Skeletal muscle cell (primary cell): ENCODE results near the gene C10orf90.

Source experiments
- DNase-seq: peaks from one replicate; pipeline ENCODE4 v3.0.0-alpha.2; 2010; ENCODE audit warnings: low read depth
- H3K4me3 ChIP-seq: 2 replicates; pipeline ENCODE4 v1.5.1; 2011; ENCODE audit warnings: low read depth, mild to moderate bottlenecking, control low read depth, low read length, moderate library complexity

The C10orf90 gene

GRCh38 chr10:126491476-126491875 lies 179.0 kb downstream of the C10orf90 start:
- no peak overlapping the region for H3K4me3 ChIP-seq
- no peak for DNase-seq

GRCh38 chr10:126481181-126481580 lies 189.3 kb downstream of the C10orf90 start:
- DNase-seq, result no peak

DNA sequence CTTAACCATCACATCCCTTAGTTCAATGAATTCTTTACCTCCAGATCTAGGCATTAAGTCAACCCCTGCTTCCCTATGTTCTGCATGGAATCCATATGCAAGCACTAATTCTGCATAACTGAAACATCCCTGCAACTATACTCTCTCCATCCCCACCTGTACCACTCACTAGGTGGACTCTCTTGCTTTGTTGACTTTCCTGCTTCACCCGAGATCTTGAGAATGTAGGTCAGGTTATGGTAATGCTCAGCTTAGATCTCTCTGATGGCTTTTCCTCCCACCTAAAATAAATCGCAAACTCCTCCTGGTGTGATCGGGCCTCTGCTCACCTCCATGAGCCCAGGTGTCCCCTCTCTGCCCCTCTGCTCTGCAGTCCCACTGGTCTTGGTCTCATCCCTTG lies 189.8 kb downstream of the C10orf90 start:
- DNase-seq, result no peak
- H3K4me3 ChIP-seq, result no peak overlapping the region

More at GRCh38 chr10:126481181-126481580, 189.3 kb downstream of the C10orf90 start:
- H3K4me3 ChIP-seq, result no peak overlapping the region

- DNase-seq, result no peak
- no peak overlapping the region for H3K4me3 ChIP-seq
Observed at GRCh38 chr10:126479280-126479895, 191.1 kb downstream of the C10orf90 start.

- no peak overlapping the region for H3K4me3 ChIP-seq
Observed at GRCh38 chr10:126478546-126478945, 191.9 kb downstream of the C10orf90 start.

DNA sequence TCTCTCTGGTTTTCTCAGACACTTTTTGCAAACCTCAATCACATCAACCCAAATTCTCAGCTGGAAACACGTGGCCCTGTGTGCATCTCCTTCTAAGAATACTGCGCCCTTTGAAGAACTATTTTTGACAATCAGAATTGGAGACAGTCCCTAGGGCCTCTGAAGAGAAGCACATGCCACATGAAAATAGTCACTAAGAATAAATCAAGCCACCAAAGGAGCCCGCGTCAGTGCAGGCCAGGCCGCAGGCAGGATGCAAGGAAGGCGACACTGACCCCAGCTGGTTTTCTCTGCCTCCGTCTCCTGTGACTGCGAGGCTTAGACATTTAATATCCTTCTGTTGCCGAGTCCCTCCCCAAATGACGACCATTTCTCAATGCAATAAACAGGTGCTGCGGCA lies 194.2 kb downstream of the C10orf90 start:
- peak; percentile 36 for DNase-seq
- no peak overlapping the region for H3K4me3 ChIP-seq

More at GRCh38 chr10:126478546-126478945, 191.9 kb downstream of the C10orf90 start:
- no peak for DNase-seq

- no peak for DNase-seq
- H3K4me3 ChIP-seq, result no peak overlapping the region
Observed at GRCh38 chr10:126475074-126475691, 195.3 kb downstream of the C10orf90 start.

DNA sequence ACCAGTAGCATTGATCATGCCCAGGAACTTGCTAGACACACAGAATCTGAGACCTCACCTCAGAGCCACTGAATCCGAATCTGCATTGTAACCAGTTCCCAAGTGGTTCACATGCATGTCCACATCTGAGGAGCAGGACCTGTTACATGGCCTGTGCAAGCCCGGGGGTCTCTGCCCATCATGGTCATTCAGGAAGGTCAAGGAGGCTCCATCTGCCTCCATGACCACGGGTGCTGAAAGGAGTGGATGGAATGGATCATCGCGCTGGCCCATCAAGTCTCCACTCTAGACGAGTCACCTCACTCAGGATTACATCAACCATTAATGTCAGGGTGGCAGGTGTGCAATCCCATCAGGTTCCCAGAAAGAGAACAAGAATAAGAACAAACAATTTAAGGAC lies 196.5 kb downstream of the C10orf90 start:
- H3K4me3 ChIP-seq, result no peak overlapping the region
- DNase-seq, result no peak

DNA sequence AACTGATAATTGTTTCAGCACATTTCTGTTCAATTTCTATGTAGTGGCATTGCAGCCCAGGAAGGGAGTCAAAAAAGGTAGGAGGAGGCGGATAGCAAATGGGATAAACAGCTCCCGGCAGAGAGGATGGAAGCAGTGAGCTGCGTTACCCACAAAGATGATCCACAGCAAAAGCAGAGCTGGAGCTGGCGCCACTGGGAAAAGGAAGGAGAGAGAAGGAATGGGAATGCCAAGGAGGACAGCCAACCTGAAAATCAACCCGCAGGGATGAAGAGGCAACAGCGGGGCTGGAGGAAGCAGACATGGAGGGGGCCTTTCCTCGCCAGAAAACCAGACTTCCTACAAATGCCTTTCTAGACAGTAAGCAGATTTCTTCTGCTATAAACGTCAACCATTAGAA lies 199.5 kb downstream of the C10orf90 start:
- DNase-seq, result no peak
- H3K4me3 ChIP-seq, result no peak overlapping the region

DNA sequence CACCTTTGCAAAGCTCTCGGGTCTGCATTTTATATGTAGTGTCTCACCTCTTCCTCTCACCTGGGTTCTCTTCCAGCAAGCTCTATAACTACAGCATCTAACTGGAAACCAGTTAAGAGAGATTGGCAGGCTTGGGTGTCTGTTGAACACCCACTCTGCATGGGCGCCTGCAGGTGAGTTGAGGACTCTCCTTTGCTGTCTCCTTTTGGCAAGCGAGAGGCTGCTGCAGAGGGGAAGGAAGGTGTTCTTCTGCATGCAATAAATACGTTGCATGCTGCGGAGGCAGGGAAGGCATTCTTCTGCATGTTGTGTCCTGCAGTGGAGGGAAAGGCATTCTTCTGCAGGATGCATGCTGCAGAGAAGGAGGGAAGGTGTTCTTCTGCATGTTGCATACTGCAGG lies 200.8 kb downstream of the C10orf90 start:
- no peak overlapping the region for H3K4me3 ChIP-seq
- DNase-seq, result no peak

GRCh38 chr10:126468876-126469643 lies 201.4 kb downstream of the C10orf90 start:
- peak; percentile 62 for DNase-seq

GRCh38 chr10:126468467-126468866 lies 202.0 kb downstream of the C10orf90 start:
- no peak for DNase-seq
- no peak overlapping the region for H3K4me3 ChIP-seq

More at GRCh38 chr10:126468876-126469643, 201.4 kb downstream of the C10orf90 start:
- H3K4me3 ChIP-seq, result no peak overlapping the region

GRCh38 chr10:126465771-126466170 lies 204.7 kb downstream of the C10orf90 start:
- no peak overlapping the region for H3K4me3 ChIP-seq
- no peak for DNase-seq

DNA sequence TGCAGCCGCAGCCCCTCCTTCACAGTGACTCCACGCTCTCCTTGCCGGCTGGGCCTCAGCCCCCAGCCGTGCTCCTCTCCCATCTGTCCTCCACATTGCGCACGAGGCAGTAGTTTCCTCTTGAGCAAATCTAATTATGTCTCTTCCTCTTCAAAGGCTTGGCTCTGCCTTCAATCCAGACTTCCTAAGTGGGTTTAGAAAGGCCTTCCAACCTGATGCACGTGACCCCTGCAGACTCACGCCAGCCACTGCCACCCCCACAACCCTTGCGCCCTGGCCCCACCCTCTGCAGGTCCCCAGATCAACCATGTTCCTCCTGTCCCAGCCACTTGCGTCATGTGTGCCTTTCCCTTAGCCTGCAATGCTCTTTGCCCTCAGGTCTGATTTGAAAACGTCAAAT lies 207.2 kb downstream of the C10orf90 start:
- DNase-seq, result no peak
- H3K4me3 ChIP-seq, result no peak overlapping the region

DNA sequence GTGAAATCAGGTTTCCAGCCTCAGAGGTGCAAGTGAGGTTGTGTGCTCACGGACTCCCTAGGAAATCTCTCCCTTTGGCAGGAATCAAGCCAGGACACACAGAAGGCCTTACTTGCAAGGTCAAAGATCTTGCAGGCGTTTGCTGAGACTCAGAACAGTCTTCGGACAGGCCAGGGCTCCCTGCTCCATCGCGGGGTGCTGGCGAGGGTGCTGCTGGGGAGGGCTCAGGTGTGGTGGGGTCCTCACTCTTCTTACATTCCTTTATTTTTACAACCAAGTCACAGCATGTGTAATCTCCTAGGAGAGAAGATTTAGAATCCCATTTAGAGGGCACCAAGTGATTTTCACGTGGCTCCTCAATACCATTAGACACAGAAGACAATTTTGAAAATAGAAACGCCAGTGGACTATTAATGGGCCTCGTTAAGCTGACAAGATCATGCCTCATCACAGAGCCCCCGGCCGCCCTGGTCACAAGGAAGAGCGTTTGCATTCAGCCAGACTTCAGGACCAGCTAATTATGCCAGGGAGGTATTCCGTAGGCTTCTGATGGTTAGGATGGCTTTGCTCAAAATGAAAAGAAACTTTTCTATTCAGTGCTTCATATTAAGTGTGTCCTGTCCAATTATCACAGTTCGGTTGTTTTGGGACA lies 209.1 kb downstream of the C10orf90 start:
- DNase-seq, result no peak
- no peak overlapping the region for H3K4me3 ChIP-seq

DNA sequence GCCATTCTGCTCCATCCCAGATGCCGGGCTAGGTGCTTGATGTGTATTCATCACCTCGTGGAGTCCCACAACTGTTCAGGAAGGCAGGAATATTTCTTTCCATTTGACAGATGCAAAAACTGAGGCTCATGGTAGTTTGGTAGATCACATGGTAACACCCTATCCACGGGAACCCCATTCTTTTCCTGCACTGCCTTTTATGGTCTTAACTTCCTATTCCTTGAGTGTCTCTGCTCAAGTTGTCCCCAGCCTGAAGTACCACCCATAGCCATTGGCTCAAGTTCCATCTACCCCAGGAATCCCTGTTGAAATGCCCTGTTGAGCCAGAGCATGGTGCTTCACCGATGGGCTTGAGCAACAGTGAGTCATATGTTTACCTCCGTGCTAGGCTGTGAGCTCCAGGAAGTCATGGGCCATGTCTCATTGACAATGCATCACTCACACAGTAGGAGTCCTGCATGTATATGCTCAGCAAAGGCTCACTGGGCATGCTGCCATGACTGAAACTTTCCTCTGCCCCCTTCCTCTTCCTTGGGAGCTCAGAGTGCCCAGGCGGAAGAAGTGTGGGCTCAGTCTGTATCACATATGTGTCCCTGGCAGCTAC lies 210.5 kb downstream of the C10orf90 start:
- H3K4me3 ChIP-seq, result no peak overlapping the region
- DNase-seq, result peak; percentile 96

DNA sequence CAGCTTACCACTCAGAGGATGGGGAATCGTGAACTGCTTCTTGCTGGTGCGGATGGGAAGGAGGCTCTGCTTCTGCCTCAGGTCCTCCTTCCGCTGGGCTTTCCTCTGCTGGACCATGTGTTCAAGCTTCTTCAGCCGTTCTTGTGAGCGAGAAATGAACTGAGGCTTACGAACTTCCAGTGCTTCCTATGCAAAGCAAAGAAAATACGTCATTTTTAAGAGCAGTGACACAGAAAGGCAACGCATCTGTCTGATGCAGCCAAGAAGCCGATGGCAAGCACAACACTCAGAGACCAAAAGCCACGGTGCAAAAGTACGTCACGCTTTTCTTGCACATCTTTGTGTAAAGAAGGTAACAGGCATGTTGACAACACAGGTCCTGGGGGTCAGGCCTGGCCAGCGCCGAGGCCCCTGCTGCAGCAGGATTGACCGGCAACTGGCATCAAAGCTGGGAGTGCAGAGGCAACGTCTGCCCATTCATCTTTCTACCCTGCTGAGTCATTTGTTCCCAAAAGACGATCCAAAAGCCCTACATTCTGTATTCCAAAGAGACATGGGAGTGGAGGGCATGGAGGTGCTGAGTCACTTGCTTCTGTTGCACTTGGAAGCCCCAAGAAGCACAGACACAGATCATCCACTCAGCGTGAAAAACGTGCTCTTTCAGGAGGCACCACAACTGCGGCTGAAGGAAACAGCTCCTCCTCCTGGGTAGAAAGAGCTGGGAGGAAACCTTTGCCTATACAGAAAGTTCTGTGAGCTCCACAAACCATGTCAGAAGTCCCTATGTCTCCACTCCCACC lies 211.3 kb downstream of the C10orf90 start:
- peak; percentile 93 for DNase-seq
- H3K4me3 ChIP-seq, result no peak overlapping the region

DNA sequence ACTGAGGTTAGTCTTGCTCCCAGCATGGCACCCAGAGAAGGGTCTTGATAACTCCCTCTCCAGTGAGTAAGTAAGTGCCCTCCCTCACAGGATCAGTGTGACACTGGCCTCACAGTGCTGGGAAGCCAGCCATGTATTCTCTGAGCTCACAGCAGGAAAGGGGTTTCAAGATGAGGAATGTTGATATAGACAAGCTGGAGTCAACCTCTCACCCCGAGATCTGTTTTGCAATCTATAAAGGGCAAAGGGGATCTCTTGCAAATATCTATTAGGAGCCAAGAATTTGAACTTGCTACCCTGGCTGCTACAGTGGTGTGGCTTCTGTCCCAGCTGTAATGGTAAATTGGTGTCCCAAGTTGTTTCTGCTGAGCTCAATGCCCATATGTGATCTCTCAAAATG lies 212.0 kb downstream of the C10orf90 start:
- no peak overlapping the region for H3K4me3 ChIP-seq

GRCh38 chr10:126456632-126457031 lies 213.9 kb downstream of the C10orf90 start:
- DNase-seq, result no peak
- H3K4me3 ChIP-seq, result no peak overlapping the region

More for the DNA sequence above, 212.0 kb downstream of the C10orf90 start:
- DNase-seq, result peak; percentile 37
